Raji (cell line): ENCODE results near the gene SLC6A17.

Experiments used
- POLR2A ChIP-seq: IDR thresholded peaks from 2 replicates; pipeline ENCODE4 v1.6.1; 2011; ENCODE audit warnings: low read depth, low read length, control low read depth; ENCODE audit not compliant: insufficient read depth

The SLC6A17 gene

GRCh38 chr1:110245876-110246620 is 95.8 kb downstream of the SLC6A17 start:
- TF ChIP-seq POLR2A = no peak

- TF ChIP-seq POLR2A = no peak
Measured at GRCh38 chr1:110248746-110249145, 98.5 kb downstream of the SLC6A17 start.

- TF ChIP-seq POLR2A = no peak
Measured at GRCh38 chr1:110249256-110249655, 99.0 kb downstream of the SLC6A17 start.

GRCh38 chr1:110250008-110250407 is 99.7 kb downstream of the SLC6A17 start:
- no peak for TF ChIP-seq POLR2A

GRCh38 chr1:110250749-110251148 is 100.5 kb downstream of the SLC6A17 start:
- no peak for TF ChIP-seq POLR2A
